SK-N-DZ (cell line): ENCODE measurements around the gene SRPX2. TPM values are rescaled to one million over a fixed set of nuclear protein-coding genes. Genes with fewer than 3 reads are reported as not detected.

Experiments used
- DNase-seq: peaks from one replicate; pipeline ENCODE4 v3.0.0-alpha.2; 2015; ENCODE audit warnings: low spot score
- polyA plus RNA-seq, 2 experiments: library from polyadenylated mRNA; depleted of rRNA; stranded (reverse); fragments of >200 nt; gene quantifications; 2 replicates each; pipeline ENCODE4 v1.2.3, GENCODE V29; 2014

The SRPX2 gene
- polyA plus RNA-seq (2014; cell fraction: cytosol; rRNA removed) = not detected in 2 replicates
- polyA plus RNA-seq (2014; cell fraction: nucleus; rRNA removed) = not detected in 2 replicates

GRCh38 chrX:100643956-100644860, at the start of gene SRPX2:
TSS of gene SRPX2 (plus strand) at chrX:100644199. CDS start at chrX:100646323, 2,124 bp downstream.
- no peak for DNase-seq

GRCh38 chrX:100596601-100597000, 47.4 kb upstream of the SRPX2 start:
- DNase-seq = no peak

- no peak for DNase-seq
Observed at GRCh38 chrX:100599456-100599855, 44.5 kb upstream of the SRPX2 start.

GRCh38 chrX:100600340-100600739, 43.7 kb upstream of the SRPX2 start:
- no peak for DNase-seq

GRCh38 chrX:100600758-100601157, 43.2 kb upstream of the SRPX2 start:
- no peak for DNase-seq

- no peak for DNase-seq
Observed at GRCh38 chrX:100606753-100607152, 37.2 kb upstream of the SRPX2 start.

GRCh38 chrX:100609591-100609990, 34.4 kb upstream of the SRPX2 start:
- DNase-seq = no peak

- no peak for DNase-seq
Observed at GRCh38 chrX:100611951-100612350, 32.0 kb upstream of the SRPX2 start.

- peak; percentile 2 for DNase-seq
Observed at GRCh38 chrX:100615005-100615404, 29.0 kb upstream of the SRPX2 start.

GRCh38 chrX:100623001-100623400, 21.0 kb upstream of the SRPX2 start:
- no peak for DNase-seq

GRCh38 chrX:100625985-100626491, 18.0 kb upstream of the SRPX2 start:
- no peak for DNase-seq

GRCh38 chrX:100635040-100635439, 9.0 kb upstream of the SRPX2 start:
- DNase-seq = no peak

- no peak for DNase-seq
Observed at GRCh38 chrX:100635989-100636320, 8.0 kb upstream of the SRPX2 start.

- no peak for DNase-seq
Observed at GRCh38 chrX:100636321-100636991, 7.5 kb upstream of the SRPX2 start, which contains the start of gene TSPAN6. TSS of gene TSPAN6 (minus strand) at chrX:100636806. CDS start at chrX:100636694, 112 bp downstream.

GRCh38 chrX:100642290-100642689, 1.7 kb upstream of the SRPX2 start:
- DNase-seq = no peak

GRCh38 chrX:100643212-100643611, 787 bp upstream of the SRPX2 start:
- DNase-seq = no peak

- no peak for DNase-seq
Observed at GRCh38 chrX:100645106-100645505, 1.1 kb downstream of the SRPX2 start.

GRCh38 chrX:100647095-100647494, 3.1 kb downstream of the SRPX2 start:
- DNase-seq = no peak

- DNase-seq = no peak
Observed at GRCh38 chrX:100647739-100648138, 3.7 kb downstream of the SRPX2 start.

GRCh38 chrX:100648458-100649417, 4.7 kb downstream of the SRPX2 start:
- DNase-seq = no peak
